Kidney capillary endothelial cell (primary cell): Measurements from ENCODE around the gene BLOC1S2.
A peak's percentile ranks its signal among the peaks of the same experiment; 100 is the strongest.
"Not testable (repeated sequence)": the region's sequence is repeated elsewhere in the genome, so short reads cannot be mapped to it uniquely, and the experiment has no call there.

Experiments used
- DNase-seq: peaks from one replicate; pipeline ENCODE4 v3.0.0-alpha.2; 2018; ENCODE audit warnings: low spot score

The BLOC1S2 gene

DNA sequence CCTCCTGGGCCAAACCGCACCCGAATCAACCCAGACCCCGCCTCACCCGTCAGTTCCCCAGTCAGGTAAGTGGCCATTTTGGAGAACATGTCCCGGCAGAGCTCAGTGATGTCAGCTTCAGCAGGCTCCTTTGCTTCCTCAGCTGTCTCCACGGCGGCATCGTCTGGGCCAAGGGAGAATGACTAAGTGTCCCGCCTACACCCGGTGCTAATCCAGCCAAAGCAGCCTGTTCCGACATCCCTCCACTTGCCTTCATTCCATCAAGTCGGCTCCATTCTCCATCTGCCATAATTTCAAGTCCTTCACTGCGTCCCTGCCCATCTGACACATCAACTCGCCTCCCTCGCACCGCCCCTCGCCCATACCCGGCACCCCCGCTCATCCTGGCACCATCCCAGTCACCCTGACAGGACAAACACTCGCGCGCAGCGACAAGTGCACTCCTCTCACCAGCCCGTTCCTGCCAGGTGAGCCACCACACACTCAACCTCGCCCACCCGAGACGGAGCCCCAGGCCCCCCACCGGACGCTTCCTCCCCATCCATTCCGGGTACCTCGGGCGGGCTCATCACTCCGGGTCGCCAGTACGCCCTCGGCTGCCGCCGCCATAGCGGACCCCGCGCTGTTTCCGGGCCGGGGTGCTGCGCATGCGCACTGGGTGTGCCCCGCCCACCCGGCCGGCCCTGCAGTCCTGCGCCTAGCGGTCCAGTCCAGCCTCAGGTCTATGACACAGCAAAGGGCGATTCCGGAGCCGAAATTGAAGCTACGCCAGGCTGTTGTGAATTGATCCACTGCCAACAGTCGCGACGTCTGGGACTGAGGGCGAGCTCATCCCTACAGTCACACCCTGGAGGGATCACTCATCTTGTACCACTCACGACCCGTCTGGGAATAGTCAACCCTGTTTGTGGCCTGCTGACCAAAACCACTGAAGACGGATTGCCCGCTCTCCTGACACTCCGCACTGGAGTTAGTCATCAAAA, at the start of gene BLOC1S2:
Gene BLOC1S2 (minus strand): TSS at position 630 of the 983 bp plus-strand sequence. CDS start 21 bp downstream, at position 609.
- peak; percentile 88 for DNase-seq

DNA sequence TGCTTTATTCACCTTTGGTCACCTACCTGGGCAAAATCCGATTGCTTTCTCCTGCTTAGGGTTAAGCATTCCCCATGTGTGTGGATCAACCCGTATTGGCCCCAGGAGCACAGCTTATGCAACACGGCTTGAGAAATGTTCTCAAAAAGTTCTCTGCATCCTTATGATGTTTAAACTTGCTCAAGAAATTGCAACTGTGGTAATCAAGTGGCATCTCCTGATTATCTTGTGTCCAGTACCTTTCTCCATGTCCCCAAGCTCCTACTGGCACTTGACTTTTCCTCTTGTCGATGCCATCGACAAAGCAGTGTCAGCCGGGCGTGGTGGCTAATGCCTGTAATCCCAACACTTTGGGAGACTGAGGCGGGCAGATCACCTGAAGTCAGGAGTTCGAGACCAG, 48.3 kb upstream of the BLOC1S2 start:
- DNase-seq, result no peak

DNA sequence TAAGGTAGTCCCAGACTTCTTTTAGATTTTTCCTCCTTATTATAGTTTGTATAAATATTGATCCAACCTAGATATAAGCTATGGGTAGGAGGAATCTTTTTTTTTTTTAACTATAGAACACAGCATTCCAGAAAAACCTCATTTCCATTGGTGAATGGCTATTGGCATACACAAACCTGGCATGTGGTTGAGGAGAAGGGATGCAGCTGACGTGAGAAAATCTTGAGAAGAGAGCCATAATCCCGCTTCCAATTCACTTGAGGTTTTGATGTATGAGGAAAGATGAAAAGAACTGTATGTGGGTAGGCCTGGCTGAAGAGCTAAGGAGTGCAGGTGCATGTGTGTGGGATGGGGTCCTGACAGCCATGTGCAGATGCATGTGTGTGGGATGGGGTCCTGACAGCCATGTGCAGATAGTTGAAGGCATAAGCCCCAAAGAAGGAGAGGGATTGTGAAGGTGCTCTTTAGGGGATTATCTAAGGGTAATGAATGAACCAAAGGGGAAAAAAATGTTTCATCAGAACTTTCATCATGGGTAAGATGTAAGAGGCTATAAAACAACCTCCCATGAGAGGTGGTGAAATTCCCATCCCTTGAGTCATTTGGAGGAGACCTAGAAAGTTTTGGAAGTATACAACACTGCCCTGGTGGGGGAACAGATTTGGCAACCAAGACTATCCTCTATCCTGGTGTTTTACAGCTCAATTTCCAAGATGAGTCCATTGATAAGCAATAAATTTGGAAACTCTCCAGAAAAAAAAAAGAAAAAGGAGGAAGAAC, 47.4 kb upstream of the BLOC1S2 start:
- no peak for DNase-seq

DNA sequence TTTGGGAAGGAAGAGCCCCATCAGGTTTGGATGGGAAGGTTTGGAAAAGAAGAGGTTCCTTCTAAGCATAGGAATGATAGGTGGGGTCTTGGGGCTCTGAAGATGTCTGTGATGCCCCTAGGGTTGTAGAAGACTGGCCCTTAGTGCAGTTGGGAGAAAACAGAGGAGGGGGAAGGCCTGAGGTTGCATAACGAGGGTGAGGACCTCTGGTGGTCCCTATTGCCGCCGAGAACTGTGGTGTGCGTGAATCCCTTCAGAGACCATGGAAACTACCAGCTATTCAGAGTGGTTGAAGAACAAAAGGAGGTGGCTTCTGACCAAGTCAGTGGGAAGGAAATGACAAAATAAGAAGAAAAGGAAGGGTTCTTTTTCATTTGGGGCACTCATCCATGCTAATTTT, 46.6 kb upstream of the BLOC1S2 start:
- DNase-seq, result no peak

DNA sequence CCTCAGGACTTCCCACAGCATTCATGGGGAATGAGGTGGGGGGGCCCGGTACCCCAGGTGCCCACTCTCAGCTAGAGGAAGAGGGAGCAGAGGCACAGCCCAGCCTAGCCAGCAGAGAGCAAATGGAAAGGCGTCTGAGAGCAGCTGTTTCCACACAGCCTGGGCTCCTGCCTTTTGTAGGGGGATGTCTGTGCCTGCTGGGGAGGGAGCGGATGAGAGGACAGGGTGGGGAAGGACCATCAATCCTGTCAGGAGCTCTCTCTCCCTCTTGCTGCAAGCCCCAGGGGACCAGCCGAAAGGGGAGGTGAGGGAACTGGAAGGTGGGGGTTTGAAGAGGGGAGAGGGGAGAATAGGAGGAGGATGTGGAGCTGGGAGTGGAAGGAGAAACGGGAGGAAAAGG, 43.6 kb upstream of the BLOC1S2 start, which contains the start of gene PKD2L1:
Gene PKD2L1 (minus strand): TSS at position 150 of the 400 bp plus-strand sequence. CDS start 125 bp downstream, at position 25.
- no peak for DNase-seq

DNA sequence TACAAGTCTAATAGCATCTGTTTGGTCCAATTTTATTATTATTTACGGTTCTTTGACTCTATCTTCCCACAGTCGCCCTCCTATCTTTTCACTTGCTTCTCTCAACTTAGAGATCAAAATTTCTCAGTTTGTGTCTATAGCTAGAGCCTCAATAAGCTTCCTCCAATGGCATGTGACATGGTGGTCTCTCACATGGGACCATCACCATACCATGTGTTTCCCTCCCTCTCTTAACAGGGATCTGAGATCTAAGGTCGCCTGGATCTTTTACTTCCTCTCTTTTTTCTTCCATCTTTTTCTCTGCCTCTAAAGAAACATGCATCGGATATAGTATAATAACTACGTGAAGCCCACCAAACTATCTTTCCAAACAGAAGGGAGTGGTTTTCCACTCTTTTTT, 41.7 kb upstream of the BLOC1S2 start:
- DNase-seq, result no peak

DNA sequence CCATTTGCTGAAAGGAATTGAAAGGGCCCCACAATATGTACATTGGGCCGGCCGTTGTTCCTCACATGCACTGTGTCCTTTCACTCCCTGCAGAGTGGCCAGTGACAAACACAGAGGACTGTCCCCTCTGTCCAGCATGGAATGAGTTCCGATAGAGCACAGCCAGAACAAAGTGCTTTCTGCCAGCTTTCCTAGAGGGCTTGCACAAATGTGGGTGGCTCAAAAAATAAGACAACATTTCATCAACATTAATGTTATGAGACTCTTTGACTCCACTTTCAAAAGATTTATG, 41.2 kb upstream of the BLOC1S2 start:
- DNase-seq, result no peak

DNA sequence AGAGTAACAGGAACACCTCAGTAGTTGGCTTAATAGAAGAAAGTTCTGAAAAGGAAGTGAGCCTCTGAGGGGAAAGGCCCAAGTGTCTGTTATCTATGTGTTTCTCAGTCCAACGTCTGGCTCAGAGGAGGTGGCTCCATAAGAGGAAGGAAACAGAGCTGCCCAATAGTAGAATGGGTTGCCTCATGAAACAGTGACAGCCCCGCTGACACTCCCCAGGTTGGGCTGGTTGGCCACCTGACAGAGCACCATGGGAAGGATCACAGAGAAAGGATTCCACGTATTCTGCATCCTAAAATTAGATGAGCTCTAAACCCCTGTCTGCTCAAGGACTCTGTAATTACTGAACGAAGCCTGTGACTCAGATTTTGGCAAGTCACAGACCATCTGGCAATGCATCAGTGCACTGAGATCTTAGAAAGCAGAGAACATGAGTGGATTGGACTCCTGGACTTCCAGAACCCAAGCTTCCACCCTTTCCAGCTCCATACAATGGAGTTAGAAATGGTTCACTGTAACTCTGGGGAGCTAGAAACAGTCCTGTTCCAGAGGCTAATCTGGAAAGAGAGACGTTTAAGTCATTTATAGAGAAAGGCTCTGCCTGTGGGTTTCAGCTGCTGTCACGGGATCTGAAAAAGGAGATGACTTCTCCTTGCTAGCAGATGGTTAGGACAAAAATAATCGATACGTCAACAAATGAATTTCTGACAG, 40.7 kb upstream of the BLOC1S2 start:
- DNase-seq, result no peak

DNA sequence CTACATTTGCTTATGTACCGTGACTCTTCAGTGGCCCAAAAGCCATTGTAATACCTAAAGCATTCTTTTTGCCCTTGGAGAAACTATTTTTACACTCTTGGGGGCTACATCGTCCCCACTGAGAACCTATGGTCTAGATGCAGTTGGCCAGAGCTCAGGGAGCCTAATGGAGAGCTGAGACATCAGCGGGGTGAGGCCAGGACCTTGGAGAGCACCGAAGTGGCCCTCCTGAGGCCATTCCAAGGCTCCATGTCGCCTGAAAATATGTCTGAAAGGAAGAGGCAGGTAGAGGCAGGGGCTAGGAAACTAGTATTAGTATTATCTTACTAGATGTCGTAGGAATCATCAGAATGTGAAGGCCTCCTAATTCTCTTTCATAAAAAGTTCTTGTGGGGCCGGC, 38.7 kb upstream of the BLOC1S2 start:
- no peak for DNase-seq

DNA sequence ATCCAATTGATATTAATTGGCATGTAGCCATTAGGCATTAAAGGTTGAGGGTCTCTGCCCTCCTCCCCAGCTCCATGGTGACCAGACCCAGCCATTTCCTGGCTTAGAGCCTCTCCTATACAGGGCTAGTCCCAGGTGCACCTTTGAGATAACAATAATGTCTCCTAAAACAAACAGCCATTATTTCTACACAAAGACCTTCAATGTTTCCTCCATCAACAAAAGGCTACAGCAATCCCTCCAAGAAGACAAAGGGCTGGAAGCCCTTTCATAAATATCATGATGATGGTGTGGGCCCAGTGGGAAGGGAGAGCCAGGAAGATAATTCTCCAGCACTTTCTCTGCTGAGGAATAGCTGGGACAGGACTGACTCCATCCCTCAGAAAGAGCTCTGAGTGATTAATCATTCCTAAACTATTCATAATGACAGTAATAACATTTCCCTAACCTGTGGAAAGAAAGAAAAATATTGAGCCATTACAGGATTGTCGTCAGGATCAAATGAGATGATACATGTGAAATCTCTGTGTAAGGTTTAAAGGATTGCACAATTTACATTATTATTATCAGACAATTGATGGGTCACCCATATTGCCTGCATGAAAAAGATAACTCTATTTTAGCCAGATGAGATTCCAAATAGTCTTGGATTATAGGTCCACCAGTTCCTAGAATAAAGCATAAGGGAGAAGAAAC, 33.4 kb upstream of the BLOC1S2 start:
- DNase-seq, result no peak

DNA sequence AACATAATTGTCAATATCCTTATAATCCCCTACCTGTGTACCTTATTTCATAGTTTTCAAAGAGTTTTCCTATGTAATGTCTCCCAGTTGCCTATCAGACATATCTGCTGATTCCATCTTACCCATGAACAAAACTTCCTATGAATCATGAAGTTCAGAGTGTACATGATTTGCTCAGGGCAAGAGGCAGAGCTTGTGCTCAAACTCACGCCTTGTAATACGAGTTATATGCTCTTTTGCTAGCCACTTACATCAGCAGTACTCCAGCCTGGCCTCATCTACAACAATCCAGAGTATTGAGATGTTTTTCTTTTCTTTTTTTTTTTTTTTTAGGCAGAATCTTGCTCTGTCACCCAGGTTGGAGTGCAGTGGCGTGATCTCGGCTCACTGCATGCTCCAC, 31.7 kb upstream of the BLOC1S2 start:
- DNase-seq, result no peak

DNA sequence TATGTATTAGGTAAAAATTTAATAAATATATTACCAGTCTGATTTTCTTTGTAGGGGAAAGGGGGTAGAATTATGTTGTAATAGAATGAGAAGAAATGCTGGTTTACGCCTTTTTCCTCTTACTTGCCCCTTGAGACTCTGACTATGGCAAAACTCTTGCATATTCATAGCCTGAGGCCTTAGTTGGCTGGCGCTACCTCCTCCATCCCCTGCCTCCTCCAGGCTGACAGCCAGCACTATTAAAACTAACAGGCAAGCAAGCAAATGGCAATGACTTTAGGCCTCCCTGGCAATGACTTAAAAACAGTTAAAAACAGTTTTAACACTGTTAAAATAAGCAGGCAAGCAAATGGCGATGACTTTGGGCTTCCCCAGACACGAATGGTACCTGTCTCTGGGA, 29.1 kb upstream of the BLOC1S2 start:
- no peak for DNase-seq

DNA sequence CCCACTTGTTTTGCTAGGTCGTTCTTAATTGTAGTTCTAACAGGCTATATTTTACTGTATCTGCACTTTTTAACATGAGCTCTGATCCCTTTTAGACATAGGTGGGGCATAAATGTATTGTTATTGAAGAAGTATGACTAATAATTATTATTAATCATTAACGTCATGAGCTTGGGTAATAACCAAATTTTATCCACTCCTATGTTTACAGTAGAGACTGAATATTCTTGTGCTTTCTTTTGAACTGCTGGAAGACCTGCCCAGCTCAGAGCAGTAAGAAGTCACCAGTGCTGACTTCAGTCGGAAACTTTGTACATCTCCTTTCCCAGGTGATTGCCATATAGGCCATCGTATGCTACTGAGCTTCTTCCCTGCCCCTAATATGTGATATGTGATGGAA, 24.8 kb upstream of the BLOC1S2 start:
- DNase-seq, result no peak

DNA sequence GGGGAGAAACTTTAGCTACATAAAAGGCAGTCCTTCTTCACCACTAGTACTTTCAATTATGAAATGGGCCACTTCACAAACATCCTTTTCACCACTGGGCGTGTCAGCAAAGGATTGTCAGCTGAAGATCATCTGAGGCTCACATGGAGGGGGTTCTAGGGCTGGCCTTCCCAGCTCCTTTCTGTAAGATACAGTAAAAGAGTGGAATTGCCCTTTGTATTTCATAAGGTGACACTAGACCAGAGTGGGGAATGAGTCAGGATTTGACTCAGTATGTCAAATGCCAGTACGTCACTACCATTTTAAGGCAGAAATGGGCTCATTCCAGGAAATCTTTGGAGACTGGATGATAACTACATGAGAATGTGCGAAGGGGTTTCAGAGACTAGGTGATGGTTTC, 21.2 kb upstream of the BLOC1S2 start:
- no peak for DNase-seq

DNA sequence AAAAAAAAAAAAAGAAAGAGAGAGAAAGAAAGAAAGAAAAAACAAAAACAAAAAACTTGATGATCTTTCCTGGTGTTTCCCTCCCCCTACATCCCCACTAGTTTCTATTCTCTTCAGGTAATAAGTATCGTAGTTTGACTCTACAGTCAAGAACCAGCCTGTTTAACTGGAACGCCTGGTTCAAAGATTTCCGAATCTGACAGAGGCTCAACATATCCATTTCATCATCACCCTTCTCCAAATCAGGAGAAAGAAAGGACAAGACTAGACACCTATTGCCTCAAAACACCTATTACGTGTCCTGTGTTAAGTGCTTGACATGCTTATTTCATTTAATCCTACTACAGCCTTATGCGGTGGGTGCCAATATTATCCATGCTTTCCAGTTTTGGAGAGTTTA, 20.4 kb upstream of the BLOC1S2 start:
- DNase-seq, result no peak

DNA sequence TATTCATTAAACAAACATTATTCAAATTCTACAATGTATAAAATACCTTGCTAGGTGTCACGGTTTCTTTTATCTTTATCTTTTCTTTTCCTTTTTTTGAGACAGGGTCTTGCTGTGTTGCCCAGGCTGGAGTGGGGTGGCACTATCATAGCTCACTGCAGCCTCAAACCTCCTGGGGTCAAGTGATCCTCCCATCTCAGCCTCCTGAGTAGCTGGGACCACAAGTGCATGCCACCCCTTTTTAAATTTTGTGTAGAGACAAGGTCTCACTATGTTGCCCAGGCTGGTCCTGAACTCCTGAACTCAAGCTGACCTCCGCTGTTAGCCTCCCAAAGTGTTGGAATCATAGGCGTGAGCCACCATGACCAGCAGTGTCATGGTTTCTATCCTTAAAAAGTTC, 17.9 kb upstream of the BLOC1S2 start:
- no peak for DNase-seq

DNA sequence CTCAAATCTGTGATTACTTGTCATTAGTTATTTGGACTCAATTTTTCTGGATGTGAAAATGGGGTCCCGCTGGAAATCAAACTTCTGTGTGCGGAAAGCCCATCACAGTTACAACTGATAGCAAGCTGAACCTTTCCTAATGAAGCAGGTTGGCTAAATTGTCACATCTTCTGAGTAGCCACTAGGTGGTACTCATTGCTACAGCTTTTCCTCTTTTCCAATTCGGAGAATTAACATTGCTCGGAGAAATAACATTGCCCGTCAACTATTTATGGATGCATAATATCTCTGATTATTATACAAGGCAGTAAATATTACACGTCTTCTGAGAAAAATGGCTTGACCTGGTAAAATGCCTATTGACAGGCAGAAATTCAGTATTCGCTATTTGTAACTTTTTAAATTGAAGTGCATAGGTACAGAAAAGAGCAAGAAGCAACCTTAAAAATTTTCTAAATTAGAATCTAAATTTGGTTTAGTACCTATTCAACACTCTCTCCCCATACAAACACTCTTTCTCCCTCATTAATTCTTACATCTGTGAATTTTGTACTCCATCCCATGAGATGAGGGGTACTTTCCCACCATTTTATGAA, 17.3 kb upstream of the BLOC1S2 start:
- peak; percentile 31 for DNase-seq

DNA sequence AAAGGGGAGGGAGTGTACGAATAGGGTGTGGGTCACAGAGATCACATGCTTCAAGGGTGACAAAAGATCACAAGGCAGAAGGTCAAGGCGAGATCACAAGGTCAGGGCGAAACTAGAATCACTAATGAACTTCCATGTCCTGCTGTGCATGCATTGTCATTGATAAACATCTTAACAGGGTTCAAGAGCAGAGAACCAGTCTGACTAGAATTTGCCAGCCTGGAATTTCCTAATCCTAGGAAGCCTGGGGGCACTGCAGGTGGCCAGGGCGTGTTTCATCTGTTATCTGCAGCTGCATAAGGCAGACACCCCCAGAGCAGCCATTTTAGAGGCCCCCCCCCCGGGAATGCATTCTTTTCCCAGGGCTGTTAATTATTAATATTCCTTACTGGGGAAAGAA, 14.6 kb upstream of the BLOC1S2 start:
- DNase-seq, result not testable (repeated sequence)

DNA sequence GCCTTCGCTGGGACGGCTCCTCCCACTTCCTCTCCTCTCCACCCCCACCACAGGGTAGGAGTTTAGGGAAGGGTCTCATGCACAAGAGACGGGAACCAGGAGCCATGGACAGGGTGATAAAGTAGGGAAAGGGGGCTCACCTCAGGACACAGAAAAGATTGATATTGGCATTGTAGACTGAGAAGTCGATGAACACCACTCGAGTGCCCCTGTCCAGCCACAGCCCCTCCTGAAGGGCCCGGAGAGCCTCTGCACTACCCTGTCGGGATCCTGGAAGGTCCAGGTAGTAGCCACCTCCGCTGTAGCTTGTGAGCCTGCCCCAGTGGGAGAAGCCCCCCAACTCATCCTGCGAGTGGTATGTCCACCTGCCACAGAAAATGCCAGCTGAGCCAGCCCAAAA, 10.8 kb upstream of the BLOC1S2 start:
- no peak for DNase-seq

DNA sequence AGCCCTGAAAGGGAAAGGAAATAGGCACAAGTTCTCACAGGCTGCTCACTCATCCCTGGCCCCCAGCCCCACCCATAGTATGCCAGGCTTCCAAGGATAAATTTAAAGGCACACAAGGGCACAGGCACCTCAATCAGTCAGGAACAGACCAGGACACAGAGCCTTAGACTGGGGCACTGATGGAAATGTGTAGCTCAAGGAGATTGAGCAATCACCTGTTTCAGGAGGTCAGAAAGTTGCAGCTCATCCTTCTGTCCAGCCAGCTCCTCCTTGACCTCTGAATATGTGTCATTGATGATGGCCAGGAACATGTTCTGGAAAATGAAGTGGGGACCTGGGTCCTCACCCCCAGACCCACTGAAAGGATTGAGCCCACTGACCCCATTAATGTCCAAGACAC, 6.6 kb upstream of the BLOC1S2 start:
- no peak for DNase-seq

DNA sequence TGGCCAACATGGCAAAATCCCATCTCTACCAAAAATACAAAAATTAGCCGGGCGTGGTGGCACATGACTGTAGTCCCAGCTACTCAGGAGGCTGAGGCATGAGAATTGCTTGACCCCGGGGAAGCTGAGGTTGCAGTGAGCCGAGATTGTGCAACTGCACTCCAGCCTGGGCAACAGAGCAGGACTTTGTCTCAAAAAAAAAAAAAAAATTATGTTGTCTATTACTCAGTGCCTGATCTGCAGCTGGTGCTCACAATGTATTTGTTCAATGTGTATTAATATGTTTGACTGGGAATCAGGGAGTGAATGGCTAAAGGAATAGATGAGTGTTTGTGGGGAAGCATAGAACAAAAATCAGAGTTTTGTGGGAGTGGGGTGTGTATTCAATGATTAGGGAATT, 5.8 kb upstream of the BLOC1S2 start:
- not testable (repeated sequence) for DNase-seq

DNA sequence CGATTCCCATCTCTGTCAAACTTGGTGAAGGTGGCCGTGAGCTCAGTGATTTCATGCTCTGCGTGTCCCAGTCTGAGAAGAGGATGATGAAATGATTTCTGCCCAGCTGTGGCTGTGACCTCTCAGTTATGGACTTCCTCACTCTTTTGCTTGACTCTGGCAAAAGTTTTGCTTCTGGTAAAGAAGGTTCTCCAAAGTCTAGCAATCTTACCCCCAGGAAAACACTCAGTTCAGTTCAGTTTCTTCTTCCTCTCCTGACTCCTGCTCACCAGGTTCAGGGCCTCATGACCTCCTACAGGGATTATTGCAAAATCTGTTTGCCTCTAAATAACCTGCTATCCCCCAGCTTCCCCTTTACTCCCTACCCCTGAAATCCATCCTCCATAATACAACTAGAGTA, 4.9 kb upstream of the BLOC1S2 start:
- no peak for DNase-seq
